Right cardiac atrium (tissue), 5 donors: Measurements from ENCODE around the gene DLD. TPM values are rescaled to one million over a fixed set of nuclear protein-coding genes. Genes with fewer than 3 reads are reported as not detected.
"Not testable (repeated sequence)": the region's sequence is repeated elsewhere in the genome, so short reads cannot be mapped to it uniquely, and the experiment has no call there.

Experiments used
- ATAC-seq, 2 donors: fragments of 200-7000 bp; cut with Tn5 transposase; one replicate each; pipeline versions ENCODE4 v1.8.0 to v1.9.1; 2020; ENCODE audit warnings: moderate library complexity in 2 of 2, mild to moderate bottlenecking in 1 of 2
- DNase-seq, 3 donors: peaks; one replicate each; pipeline ENCODE4 v3.0.0-alpha.2; 2020
- H3K27ac ChIP-seq: one replicate; pipeline ENCODE4 v1.5.1; 2013; ENCODE audit warnings: mild to moderate bottlenecking, low read length, control low read depth, moderate library complexity
- H3K27me3 ChIP-seq: one replicate; pipeline ENCODE4 v1.6.1; 2013; ENCODE audit not compliant: control insufficient read depth, insufficient read depth
- H3K4me1 ChIP-seq: one replicate; pipeline ENCODE4 v1.6.1; 2013; ENCODE audit warnings: low read length; ENCODE audit not compliant: control insufficient read depth, insufficient read depth
- H3K4me3 ChIP-seq: one replicate; pipeline ENCODE4 v1.5.1; 2013; ENCODE audit warnings: low read length, control low read depth
- H3K9me3 ChIP-seq: one replicate; pipeline ENCODE4 v1.6.1; 2013; ENCODE audit warnings: low read length; ENCODE audit not compliant: control insufficient read depth
- WGBS: extraction: QIAGEN DNeasy Blood & Tissue Kit; methylation state at CpG from one replicate; pipeline ENCODE4 v1.1.7; 2013; 5-methylcytosine and 5-hydroxymethylcytosine counted together
- intact Hi-C, 4 donors: fragments of 100-400 bp; cut with DNase I; formaldehyde crosslinking; loops; one replicate each; pipeline versions ENCODE4 v1.11.0 to v1.14.0; 2022 to 2023
- polyA plus RNA-seq: library from polyadenylated mRNA; stranded (reverse); fragments of 200-250 nt; gene quantifications from one replicate; pipeline ENCODE4 v1.2.3, GENCODE V29; 2013
- total RNA-seq, 4 donors: library from RNA; stranded (reverse); fragmentation: NEBNext Ultra II Directional; extraction: Animal tissue kit (Norgen Biotek cat#: 25700); gene quantifications; one replicate each; pipeline ENCODE4 v1.2.1, GENCODE V29; 2021
- donor health status: healthy with polysubstance abuse.
- donor health status: DM: no; HTN: yes; CAD: no.
- donor health status: DM: no; HTN: no; CAD: no.
- donor health status: DM: no; HTN: yes; CAD: no; lungs with severe emphysema.
- donor health status: DM: yes; HTN: yes; CAD: no.

DLD gene
- total and polyA plus RNA-seq, 5 donors = 112 to 162 (median 156) TPM

DNA sequence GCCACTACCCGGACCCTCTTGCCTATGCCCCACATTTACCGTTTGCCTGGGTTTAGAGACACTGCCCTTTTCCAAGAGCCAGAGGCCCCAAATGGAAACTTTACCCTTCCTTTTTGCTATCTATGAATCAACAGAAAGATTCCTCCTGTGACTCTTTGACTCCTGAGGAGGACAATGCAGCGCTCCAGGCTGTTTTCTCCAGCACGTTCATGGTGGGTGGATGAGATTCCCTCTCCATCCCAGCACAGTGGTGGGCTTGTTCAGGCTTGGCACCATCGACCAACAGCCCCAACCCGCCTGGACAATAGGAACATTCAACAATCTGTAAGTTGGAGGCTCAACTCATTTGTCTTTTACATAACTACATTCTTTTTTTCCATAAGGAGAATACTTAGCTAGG, 55.9 kb downstream of the DLD start:
- Histone ChIP-seq H3K9me3 (no peaks in the 10 kb centered on the region), H3K4me1 (no peaks in the 10 kb centered on the region), H3K4me3 (no peak overlapping the region), H3K27ac (no peak overlapping the region), H3K27me3 (no peaks in the 10 kb centered on the region)
- intact Hi-C loops = no loop called here
- no peak for DNase-seq
- 78% methylated on average over 6 of the region's 6 CpGs for WGBS
- no peak for ATAC-seq

DNA sequence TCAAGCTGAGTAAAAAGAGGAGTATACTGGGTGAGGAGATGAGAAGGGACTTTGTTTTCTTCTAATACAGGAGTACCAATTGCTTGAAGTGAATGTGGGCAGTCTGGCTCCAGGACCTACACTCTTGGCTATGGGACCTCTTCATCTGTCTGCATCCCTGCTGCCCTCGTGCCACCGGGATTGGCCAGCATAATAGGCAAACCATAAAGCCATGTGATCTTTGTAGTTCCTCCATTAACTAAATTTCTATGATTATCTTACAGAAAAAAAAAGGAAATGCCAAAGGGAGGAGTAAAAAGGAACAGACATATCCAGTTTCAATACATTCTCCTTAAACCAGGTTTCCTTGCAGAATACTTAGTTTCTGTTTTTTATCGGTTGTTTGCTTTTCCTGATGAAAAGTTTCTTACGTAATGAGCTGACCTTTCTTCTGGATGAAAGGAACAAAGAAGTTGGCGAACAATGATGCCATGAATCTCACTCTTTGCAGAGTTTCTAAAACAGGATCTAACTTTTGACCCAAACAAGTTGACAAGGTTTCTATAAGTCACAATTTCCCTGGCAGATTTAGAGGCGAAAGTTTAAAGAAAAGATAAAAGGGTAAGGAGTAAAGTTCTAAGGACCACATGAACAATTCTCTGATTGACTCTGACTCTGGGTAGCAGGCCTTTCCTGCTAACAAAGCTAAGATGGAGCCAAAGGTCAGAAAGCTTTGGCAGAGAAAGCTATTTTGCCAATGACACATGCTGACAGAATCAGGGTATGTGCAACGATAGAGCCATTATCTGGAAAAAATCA, 57.9 kb downstream of the DLD start:
- DNase-seq = no peak
- Histone ChIP-seq H3K9me3 (no peaks in the 10 kb centered on the region), H3K4me1 (no peaks in the 10 kb centered on the region), H3K27me3 (no peaks in the 10 kb centered on the region), H3K27ac (no peak overlapping the region), H3K4me3 (no peak overlapping the region)
- intact Hi-C loops = no loop called here
- 61% methylated on average over 7 of the region's 7 CpGs for WGBS
- ATAC-seq = peak; percentile 30 to 88

GRCh38 chr7:107949443-107949935, 58.5 kb downstream of the DLD start:
- Histone ChIP-seq H3K4me1 (no peaks in the 10 kb centered on the region), H3K27me3 (no peaks in the 10 kb centered on the region), H3K9me3 (no peaks in the 10 kb centered on the region), H3K27ac (no peak overlapping the region), H3K4me3 (no peak overlapping the region)
- WGBS = 72% methylated on average over 1 of the region's 1 CpG
- ATAC-seq = no peak
- DNase-seq = no peak
- intact Hi-C loops = no loop called here

- DNase-seq (no peak), ATAC-seq (no peak)
- Histone ChIP-seq H3K9me3 (no peaks in the 10 kb centered on the region), H3K4me3 (no peak overlapping the region), H3K27ac (no peak overlapping the region), H3K27me3 (no peaks in the 10 kb centered on the region), H3K4me1 (no peaks in the 10 kb centered on the region)
- WGBS = 94% methylated on average over 14 of the region's 14 CpGs
- intact Hi-C loops = no loop called here
These were observed 60.3 kb downstream of the DLD start for GRCh38 chr7:107951172-107951787.

GRCh38 chr7:107951896-107952295, 60.9 kb downstream of the DLD start:
- Histone ChIP-seq H3K27me3 (no peaks in the 10 kb centered on the region), H3K4me3 (no peak overlapping the region), H3K4me1 (no peaks in the 10 kb centered on the region), H3K9me3 (no peaks in the 10 kb centered on the region), H3K27ac (no peak overlapping the region)
- WGBS = 88% methylated on average over 9 of the region's 9 CpGs
- ATAC-seq = no peak
- DNase-seq = no peak
- intact Hi-C loops = no loop called here

DNA sequence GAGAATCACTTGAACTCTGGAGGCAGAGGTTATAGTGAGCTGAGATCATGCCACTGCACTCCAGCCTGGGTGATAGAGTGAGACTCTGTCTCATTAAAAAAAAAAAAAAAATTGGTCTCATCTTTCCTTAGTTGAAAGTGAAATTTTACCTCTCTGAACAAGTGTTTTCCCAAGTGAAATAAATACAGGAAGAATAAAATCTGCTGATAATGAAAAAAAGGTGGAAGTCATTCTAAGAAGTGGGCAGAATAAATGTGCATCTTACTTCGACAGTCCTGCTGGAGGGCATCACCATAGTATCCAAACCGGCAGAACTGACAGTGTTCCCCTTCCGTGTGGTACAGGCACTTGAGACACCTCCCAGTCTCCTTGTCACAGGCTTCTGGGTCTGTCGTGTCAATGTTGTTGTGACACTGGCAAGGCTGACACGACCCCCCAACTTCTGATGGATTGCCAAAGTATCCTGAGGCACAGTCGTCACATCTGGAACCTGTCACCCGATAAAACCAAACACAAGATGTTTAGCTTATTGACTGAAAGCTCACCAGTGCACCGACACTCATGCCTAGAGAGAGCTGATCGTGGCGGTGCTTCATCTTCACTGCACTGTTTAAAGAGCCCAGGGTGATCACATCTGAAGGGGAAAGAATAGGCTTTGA, 62.4 kb downstream of the DLD start:
- DNase-seq = no peak
- H3K4me1 ChIP-seq = no peaks in the 10 kb centered on the region
- 71% methylated on average over 10 of the region's 10 CpGs for WGBS
- H3K27ac ChIP-seq = no peak overlapping the region
- intact Hi-C loops = no loop called here
- ATAC-seq = no peak
- no peaks in the 10 kb centered on the region for H3K9me3 ChIP-seq
- no peaks in the 10 kb centered on the region for H3K27me3 ChIP-seq
- H3K4me3 ChIP-seq = no peak overlapping the region

- H3K9me3 ChIP-seq = no peaks in the 10 kb centered on the region
- H3K4me1 ChIP-seq = no peaks in the 10 kb centered on the region
- intact Hi-C loops = no loop called here
- no peak overlapping the region for H3K4me3 ChIP-seq
- ATAC-seq (no peak), DNase-seq (no peak)
- no peaks in the 10 kb centered on the region for H3K27me3 ChIP-seq
- H3K27ac ChIP-seq = no peak overlapping the region
- WGBS = 83% methylated on average over 2 of the region's 2 CpGs
These were observed 62.9 kb downstream of the DLD start for GRCh38 chr7:107953924-107954303.

DNA sequence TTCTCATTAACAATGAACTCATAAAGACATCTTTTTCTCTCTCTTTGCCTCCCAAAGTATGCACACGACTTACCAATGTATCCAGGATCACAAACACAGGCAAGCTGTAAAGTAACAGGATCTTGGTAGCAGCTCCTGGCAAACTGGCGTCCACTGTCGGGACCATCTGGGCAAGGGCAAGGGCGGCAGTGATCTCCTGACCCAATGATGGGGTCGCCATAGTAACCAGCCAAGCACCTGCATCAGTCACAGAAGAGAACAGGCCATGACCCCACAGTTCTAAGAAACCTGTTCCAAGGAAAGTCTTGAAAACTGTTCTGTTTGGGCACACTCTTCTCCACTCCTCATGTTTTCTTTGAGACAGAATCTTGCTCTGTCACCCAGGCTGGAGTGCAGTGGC, 64.4 kb downstream of the DLD start:
- no peaks in the 10 kb centered on the region for H3K27me3 ChIP-seq
- peaks cover 2% of the 10 kb centered on the region for H3K4me1 ChIP-seq
- intact Hi-C loops = no loop called here
- H3K27ac ChIP-seq = no peak overlapping the region
- no peaks in the 10 kb centered on the region for H3K9me3 ChIP-seq
- 90% methylated on average over 5 of the region's 5 CpGs for WGBS
- ATAC-seq (no peak), DNase-seq (no peak)
- no peak overlapping the region for H3K4me3 ChIP-seq

GRCh38 chr7:107956950-107957349, 66.0 kb downstream of the DLD start:
- H3K4me1 ChIP-seq, H3K27ac ChIP-seq: not testable (repeated sequence)

GRCh38 chr7:107957436-107957835, 66.5 kb downstream of the DLD start:
- Histone ChIP-seq H3K9me3 (no peaks in the 10 kb centered on the region), H3K4me3 (no peak overlapping the region), H3K27me3 (no peaks in the 10 kb centered on the region), H3K27ac (no peak overlapping the region), H3K4me1 (peaks cover 2% of the 10 kb centered on the region)
- 63% methylated on average over 2 of the region's 2 CpGs for WGBS
- DNase-seq = no peak
- peak; percentile 39 to 71 for ATAC-seq
- intact Hi-C loops = no loop called here

More at GRCh38 chr7:107956950-107957349, 66.0 kb downstream of the DLD start:
- 98% methylated on average over 4 of the region's 4 CpGs for WGBS
- H3K4me3 ChIP-seq, intact Hi-C loops, H3K27me3 ChIP-seq, DNase-seq, ATAC-seq, H3K9me3 ChIP-seq: not testable (repeated sequence)
